ENCODE results near the gene RIMKLA.

Gene RIMKLA

GRCh38 chr1:42466030-42466429 is 85.4 kb downstream of the RIMKLA start:
- TF ChIP-seq CTCF (IDR thresholded peaks at IDR 0.05; ENCODE audit: control insufficient read depth, extremely low read depth, insufficient read depth) = no peak
- no peak for DNase-seq (ENCODE audit: low read depth)
- no peak overlapping the region for H3K4me3 ChIP-seq (ENCODE audit: low read depth, low read length)

- DNase-seq (ENCODE audit: low read depth) = no peak
- no peak for TF ChIP-seq CTCF (IDR thresholded peaks at IDR 0.05; ENCODE audit: control insufficient read depth, extremely low read depth, insufficient read depth)
- H3K4me3 ChIP-seq (ENCODE audit: low read depth, low read length) = no peak overlapping the region
Measured at GRCh38 chr1:42469727-42470126, 89.1 kb downstream of the RIMKLA start.

Data from LNCaP clone FGC (cell line).